ENCODE data around the gene TRIM31.

TRIM31 gene

GRCh38 chr6:30101444-30102413, 11.2 kb downstream of the TRIM31 start:
- H3K36me3 ChIP-seq (replicated peaks; ENCODE audit: insufficient read depth, low read length): no peaks in the 10 kb centered on the region
- no peaks in the 10 kb centered on the region for H3K79me2 ChIP-seq (ENCODE audit: low read length)
- TF ChIP-seq EZH2 (optimal IDR thresholded peaks at IDR 0.05; ENCODE audit: low read depth, low read length) (no peak), EZH2phosphoT487 (IDR thresholded peaks at IDR 0.05; ENCODE audit: low read length) (no peak), CTCF (IDR thresholded peaks at IDR 0.05; ENCODE audit: low read length) (no peak; the same call in 1 of the 2 replicates)
- H3K9me3 ChIP-seq (replicated peaks; ENCODE audit: insufficient read depth, low read length): no peaks in the 10 kb centered on the region
- peak overlapping the region; percentile 59 for H3K4me3 ChIP-seq (ENCODE audit: low read length)
- peak overlapping the region; percentile 13; the same call in 1 of the 2 replicates for H3K9ac ChIP-seq (ENCODE audit: low read length)
- peak overlapping the region; percentile 100 for H3K4me2 ChIP-seq (ENCODE audit: low read depth, low read length)
- H3F3A ChIP-seq (ENCODE audit: insufficient read depth, low read length): peaks cover 15% of the 10 kb centered on the region
- peaks cover 42% of the 10 kb centered on the region for H3K27me3 ChIP-seq (replicated peaks; ENCODE audit: insufficient read depth, low read length)
- peaks cover 15% of the 10 kb centered on the region for H3K4me1 ChIP-seq (ENCODE audit: low read length)
- DNase-seq: peak; percentile 79
- H3K27ac ChIP-seq (ENCODE audit: low read length): no peak overlapping the region
- H3K9me2 ChIP-seq (replicated peaks; ENCODE audit: insufficient read depth, low read length): no peaks in the 10 kb centered on the region
- peak overlapping the region; percentile 94 for H2AFZ ChIP-seq (ENCODE audit: low read length)
- H4K20me1 ChIP-seq (ENCODE audit: insufficient read depth, low read length): no peaks in the 10 kb centered on the region

- H3K4me1 ChIP-seq (ENCODE audit: low read length): peaks cover 15% of the 10 kb centered on the region
- no peaks in the 10 kb centered on the region for H4K20me1 ChIP-seq (ENCODE audit: insufficient read depth, low read length)
- no peaks in the 10 kb centered on the region for H3K9me3 ChIP-seq (replicated peaks; ENCODE audit: insufficient read depth, low read length)
- no peaks in the 10 kb centered on the region for H3K9me2 ChIP-seq (replicated peaks; ENCODE audit: insufficient read depth, low read length)
- no peaks in the 10 kb centered on the region for H3K36me3 ChIP-seq (replicated peaks; ENCODE audit: insufficient read depth, low read length)
- H3K9ac ChIP-seq (ENCODE audit: low read length): peak overlapping the region; percentile 21; the same call in 1 of the 2 replicates
- peaks cover 47% of the 10 kb centered on the region for H3K27me3 ChIP-seq (replicated peaks; ENCODE audit: insufficient read depth, low read length)
- peak overlapping the region; percentile 94 for H2AFZ ChIP-seq (ENCODE audit: low read length)
- H3F3A ChIP-seq (ENCODE audit: insufficient read depth, low read length): peaks cover 15% of the 10 kb centered on the region
- H3K4me2 ChIP-seq (ENCODE audit: low read depth, low read length): peak overlapping the region; percentile 100
- DNase-seq: no peak
- peak overlapping the region; percentile 59 for H3K4me3 ChIP-seq (ENCODE audit: low read length)
- no peak overlapping the region for H3K27ac ChIP-seq (ENCODE audit: low read length)
- TF ChIP-seq EZH2phosphoT487 (IDR thresholded peaks at IDR 0.05; ENCODE audit: low read length) (no peak), CTCF (IDR thresholded peaks at IDR 0.05; ENCODE audit: low read length) (no peak), EZH2 (optimal IDR thresholded peaks at IDR 0.05; ENCODE audit: low read depth, low read length) (no peak)
- H3K79me2 ChIP-seq (ENCODE audit: low read length): no peaks in the 10 kb centered on the region
Observed at GRCh38 chr6:30100585-30101443, 12.1 kb downstream of the TRIM31 start.

GRCh38 chr6:30100154-30100553, 12.7 kb downstream of the TRIM31 start:
- H3K9me3 ChIP-seq (replicated peaks; ENCODE audit: insufficient read depth, low read length): no peaks in the 10 kb centered on the region
- no peak overlapping the region for H2AFZ ChIP-seq (ENCODE audit: low read length)
- H3K4me2 ChIP-seq (ENCODE audit: low read depth, low read length): peak overlapping the region; percentile 100
- no peak overlapping the region for H3K27ac ChIP-seq (ENCODE audit: low read length)
- no peak for DNase-seq
- H3K36me3 ChIP-seq (replicated peaks; ENCODE audit: insufficient read depth, low read length): no peaks in the 10 kb centered on the region
- TF ChIP-seq CTCF (IDR thresholded peaks at IDR 0.05; ENCODE audit: low read length) (no peak), EZH2phosphoT487 (IDR thresholded peaks at IDR 0.05; ENCODE audit: low read length) (no peak), EZH2 (optimal IDR thresholded peaks at IDR 0.05; ENCODE audit: low read depth, low read length) (no peak)
- H3K9ac ChIP-seq (ENCODE audit: low read length): no peak overlapping the region
- peaks cover 15% of the 10 kb centered on the region for H3F3A ChIP-seq (ENCODE audit: insufficient read depth, low read length)
- no peaks in the 10 kb centered on the region for H3K79me2 ChIP-seq (ENCODE audit: low read length)
- peaks cover 15% of the 10 kb centered on the region for H3K4me1 ChIP-seq (ENCODE audit: low read length)
- H3K27me3 ChIP-seq (replicated peaks; ENCODE audit: insufficient read depth, low read length): peaks cover 47% of the 10 kb centered on the region
- H4K20me1 ChIP-seq (ENCODE audit: insufficient read depth, low read length): no peaks in the 10 kb centered on the region
- no peaks in the 10 kb centered on the region for H3K9me2 ChIP-seq (replicated peaks; ENCODE audit: insufficient read depth, low read length)
- H3K4me3 ChIP-seq (ENCODE audit: low read length): no peak overlapping the region
